H1 (cell line): ENCODE results near the gene GANC. TPM values are rescaled to one million over a fixed set of nuclear protein-coding genes. Genes with fewer than 3 reads are reported as not detected.

Experiments used
- CTCF ChIA-PET: fragments of 300-600 bp; sonication (Branson Sonifier 250); formaldehyde crosslinking; loops from one replicate; lab custom pipeline; 2021; ENCODE audit not compliant: partially characterized antibody; lab: Charles Lee
- POLR2A ChIA-PET: fragments of 300-600 bp; sonication (Branson Sonifier 250); formaldehyde crosslinking; loops from one replicate; lab custom pipeline; 2021; ENCODE audit warnings: inconsistent platforms; ENCODE audit not compliant: partially characterized antibody; lab: Charles Lee
- DNase-seq, 2 experiments: peaks; one replicate each; pipeline versions ENCODE4 v3.0.0 to v3.0.0-alpha.2; 2010 to 2022; ENCODE audit warnings: low spot score in 2 of 2, low read depth in 1 of 2, mixed read lengths in 1 of 2
- FAIRE-seq: peaks from 2 replicates; lab custom pipeline; 2011; peaks lifted over from hg19 to GRCh38; lab: Jason Lieb, UNC
- H2AFZ ChIP-seq: 2 replicates; pipeline ENCODE4 v1.8.1; 2012; ENCODE audit warnings: low read length, inconsistent platforms
- H2AK5ac ChIP-seq: 2 replicates; pipeline ENCODE4 v1.6.1; 2013; ENCODE audit warnings: low read depth, low read length
- H2BK120ac ChIP-seq: replicated peaks from 2 replicates; pipeline ENCODE3; 2013; ENCODE audit warnings: low read depth, low read length, inconsistent platforms
- H2BK12ac ChIP-seq: 2 replicates; pipeline ENCODE4 v1.6.1; 2013; ENCODE audit warnings: low read depth, low read length
- H2BK15ac ChIP-seq: 2 replicates; pipeline ENCODE4 v1.6.1; 2013; ENCODE audit warnings: low read length
- H2BK20ac ChIP-seq: 2 replicates; pipeline ENCODE4 v1.6.1; 2013; ENCODE audit warnings: low read length
- H2BK5ac ChIP-seq: 2 replicates; pipeline ENCODE4 v1.6.1; 2013; ENCODE audit warnings: low read depth, low read length
- H3K14ac ChIP-seq: 2 replicates; pipeline ENCODE4 v1.6.1; 2013; ENCODE audit warnings: inconsistent platforms; ENCODE audit not compliant: insufficient read length
- H3K18ac ChIP-seq: 2 replicates; pipeline ENCODE4 v1.6.1; 2013; ENCODE audit warnings: low read length; ENCODE audit errors: extremely low read depth
- H3K23ac ChIP-seq: 2 replicates; pipeline ENCODE4 v1.6.1; 2013; ENCODE audit warnings: inconsistent platforms; ENCODE audit not compliant: insufficient read length
- H3K23me2 ChIP-seq: 2 replicates; pipeline ENCODE4 v1.6.1; 2013; ENCODE audit warnings: low read depth, low read length
- H3K27ac ChIP-seq: 2 replicates; pipeline ENCODE4 v1.6.1; 2011; ENCODE audit warnings: low read depth, low read length, inconsistent platforms
- H3K27me3 ChIP-seq, 4 experiments: replicated peaks in 1 of 4; 1 replicate in 1 of 4; 2 replicates in 3 of 4; pipeline versions ENCODE4 v1.6.1 to v1.8.1; 2011 to 2013; ENCODE audit warnings: low read length in 3 of 4, mild to moderate bottlenecking in 3 of 4, inconsistent platforms in 2 of 4, mixed read lengths in 2 of 4, moderate library complexity in 1 of 4; ENCODE audit not compliant: control insufficient read depth in 3 of 4, insufficient read depth in 3 of 4; ENCODE audit errors: extremely low read depth in 1 of 4
- H3K36me3 ChIP-seq, 4 experiments: 2 replicates each; pipeline versions ENCODE4 v1.6.1 to v1.8.1; 2011 to 2013; ENCODE audit warnings: mild to moderate bottlenecking in 4 of 4, low read length in 3 of 4, moderate library complexity in 2 of 4, control low read depth in 1 of 4, inconsistent platforms in 1 of 4; ENCODE audit not compliant: insufficient read depth in 4 of 4, control insufficient read depth in 2 of 4
- H3K4ac ChIP-seq: replicated peaks from 2 replicates; pipeline ENCODE3; 2013; ENCODE audit warnings: low read length, low read depth, mixed read lengths, inconsistent platforms; ENCODE audit not compliant: insufficient read length
- H3K4me1 ChIP-seq, 4 experiments: replicated peaks in 1 of 4; 1 replicate in 1 of 4; 2 replicates in 3 of 4; pipeline versions ENCODE4 v1.6.1 to v1.8.1; 2011 to 2013; ENCODE audit warnings: low read length in 3 of 4, inconsistent platforms in 2 of 4, mixed read lengths in 1 of 4; ENCODE audit not compliant: insufficient read depth in 4 of 4, control insufficient read depth in 3 of 4
- H3K4me2 ChIP-seq, 2 experiments: 2 replicates each; pipeline versions ENCODE4 v1.6.1 to v1.8.1; 2011 to 2013; ENCODE audit warnings: low read depth in 2 of 2, low read length in 2 of 2, control low read depth in 1 of 2, inconsistent platforms in 1 of 2, mild to moderate bottlenecking in 1 of 2; ENCODE audit not compliant: insufficient read depth in 1 of 2
- H3K4me3 ChIP-seq, 4 experiments: fragments of 200-600, 300-600 bp in 1 of 4; sonication (generic), shearing (Covaris generic), sonication (Bioruptor Twin) in 1 of 4; 2 replicates each; pipeline versions ENCODE4 v1.5.1 to v1.8.1; 2011 to 2016; ENCODE audit warnings: low read length in 4 of 4, low read depth in 3 of 4, control low read depth in 2 of 4, inconsistent platforms in 2 of 4, mild to moderate bottlenecking in 2 of 4, mixed read lengths in 1 of 4, moderate library complexity in 1 of 4; ENCODE audit not compliant: insufficient read depth in 2 of 4; ENCODE audit errors: extremely low read depth in 1 of 4
- H3K56ac ChIP-seq: replicated peaks from 2 replicates; pipeline ENCODE3; 2013; ENCODE audit warnings: low read depth, mild to moderate bottlenecking, mixed read lengths, low read length, inconsistent platforms; ENCODE audit not compliant: insufficient read length
- H3K79me1 ChIP-seq: 2 replicates; pipeline ENCODE4 v1.6.1; 2013; ENCODE audit warnings: low read depth, low read length, control low read depth
- H3K79me2 ChIP-seq, 2 experiments: 2 replicates each; pipeline versions ENCODE4 v1.6.1 to v1.8.1; 2012 to 2013; ENCODE audit warnings: low read length in 2 of 2, mild to moderate bottlenecking in 2 of 2, inconsistent platforms in 1 of 2; ENCODE audit not compliant: insufficient read depth in 2 of 2, control insufficient read depth in 1 of 2
- H3K9ac ChIP-seq, 4 experiments: replicated peaks in 1 of 4; 1 replicate in 1 of 4; 2 replicates in 3 of 4; pipeline versions ENCODE4 v1.6.1 to v1.8.1; 2011 to 2013; ENCODE audit warnings: low read depth in 3 of 4, low read length in 3 of 4, control low read depth in 2 of 4, mild to moderate bottlenecking in 2 of 4, moderate library complexity in 2 of 4, inconsistent platforms in 1 of 4; ENCODE audit errors: extremely low read depth in 1 of 4
- H3K9me3 ChIP-seq, 2 experiments: 2 replicates each; pipeline versions ENCODE4 v1.6.1 to v1.8.1; 2012 to 2013; ENCODE audit warnings: mild to moderate bottlenecking in 2 of 2, moderate library complexity in 2 of 2, control low read depth in 1 of 2, inconsistent platforms in 1 of 2, low read depth in 1 of 2, low read length in 1 of 2, mixed read lengths in 1 of 2; ENCODE audit not compliant: insufficient read depth in 2 of 2
- H4K20me1 ChIP-seq, 2 experiments: replicated peaks in 1 of 2; 2 replicates each; pipeline versions ENCODE3 to v1.8.1; 2011 to 2013; ENCODE audit warnings: inconsistent platforms in 2 of 2, low read length in 2 of 2, mild to moderate bottlenecking in 1 of 2; ENCODE audit not compliant: insufficient read depth in 2 of 2, control insufficient read depth in 1 of 2
- H4K5ac ChIP-seq: 2 replicates; pipeline ENCODE4 v1.6.1; 2013; ENCODE audit warnings: low read length, low read depth, mixed read lengths, inconsistent platforms; ENCODE audit not compliant: insufficient read length
- H4K8ac ChIP-seq: 2 replicates; pipeline ENCODE4 v1.8.0; 2013; ENCODE audit warnings: mild to moderate bottlenecking, moderate library complexity, low read length, inconsistent platforms; ENCODE audit not compliant: insufficient read depth; ENCODE audit errors: extremely low read depth
- H4K91ac ChIP-seq: replicated peaks from 2 replicates; pipeline ENCODE3; 2013; ENCODE audit warnings: low read length, mixed read lengths, inconsistent platforms; ENCODE audit not compliant: insufficient read length
- CREB1 ChIP-seq: IDR thresholded peaks from 2 replicates; pipeline ENCODE4 v1.6.1; 2012; ENCODE audit warnings: inconsistent platforms
- KDM1A ChIP-seq: fragments of 200-600, 300-600 bp; sonication (generic); IDR thresholded peaks from 2 replicates; pipeline ENCODE4 v1.7.1; 2016; ENCODE audit warnings: mild to moderate bottlenecking, low read length, borderline replicate concordance
- NANOG ChIP-seq: IDR thresholded peaks from 2 replicates; pipeline ENCODE4 v1.6.1; 2011; ENCODE audit warnings: low read length, low read depth, mild to moderate bottlenecking, inconsistent platforms; ENCODE audit not compliant: insufficient read depth, poor library complexity, severe bottlenecking
- POLR2A ChIP-seq, 2 experiments: IDR thresholded peaks; 1 replicate in 1 of 2; 2 replicates in 1 of 2; pipeline ENCODE4 v1.6.1; 2011; ENCODE audit warnings: low read depth in 2 of 2, low read length in 2 of 2, mild to moderate bottlenecking in 2 of 2; ENCODE audit errors: control extremely low read depth in 1 of 2
- POU5F1 ChIP-seq: IDR thresholded peaks from 2 replicates; pipeline ENCODE4 v1.6.1; 2011; ENCODE audit warnings: low read depth, mild to moderate bottlenecking, low read length, moderate library complexity
- RFX5 ChIP-seq: IDR thresholded peaks from 2 replicates; pipeline ENCODE4 v1.6.1; 2011; ENCODE audit warnings: low read depth, low read length, improper control_type of control experiment, borderline replicate concordance
- SIX5 ChIP-seq: IDR thresholded peaks from 2 replicates; pipeline ENCODE4 v1.6.1; 2011; ENCODE audit warnings: mild to moderate bottlenecking, low read depth, low read length
- SUZ12 ChIP-seq: fragments of 200-600 bp; sonication (generic); IDR thresholded peaks from 2 replicates; pipeline ENCODE4 v1.6.1; 2012; ENCODE audit warnings: mild to moderate bottlenecking, inconsistent platforms, low read length, moderate library complexity, mixed read lengths
- TAF7 ChIP-seq: optimal IDR thresholded peaks from 2 replicates; pipeline ENCODE3; 2011; ENCODE audit warnings: low read depth, mild to moderate bottlenecking, inconsistent platforms, low read length, moderate library complexity, borderline replicate concordance
- WGBS, 2 experiments: shearing (Covaris generic) in 1 of 2; methylation state at CpG; one replicate each; pipeline versions ENCODE4 v1.1.6 to v1.1.7; 2013 to 2015; ENCODE audit warnings: low lambda C conversion rate in 2 of 2, mixed read lengths in 2 of 2, inconsistent platforms in 1 of 2, low coverage in 1 of 2, missing lambda C conversion rate in 1 of 2; ENCODE audit not compliant: insufficient replicate concordance in 2 of 2, insufficient coverage in 1 of 2, insufficient read length in 1 of 2; ENCODE audit errors: extremely low coverage in 1 of 2, missing lambda C conversion rate in 1 of 2; 5-methylcytosine and 5-hydroxymethylcytosine counted together
- polyA plus RNA-seq, 7 experiments: library from polyadenylated mRNA; depleted of rRNA in 3 of 7; stranded (reverse) in 5 of 7; unstranded in 2 of 7; fragments of >200 nt in 5 of 7; fragments of 200-250 nt in 2 of 7; gene quantifications; 1 replicate in 5 of 7; 2 replicates in 1 of 7; 4 replicates in 1 of 7; pipeline versions ENCODE4 v1.2.1 to v1.2.3, GENCODE V29; 2011 to 2013; ENCODE audit warnings: missing spikeins in 2 of 7, mixed read lengths in 2 of 7
- total RNA-seq: library from RNA; stranded (reverse); fragmentation: NEBNext Ultra II Directional; extraction: Animal tissue kit (Norgen Biotek cat#: 25700); gene quantifications from 2 replicates; pipeline ENCODE4 v1.2.1, GENCODE V29; 2021

GANC gene
- total and polyA plus RNA-seq, 2 of the 8 experiments (the other 6 are each of a cell fraction or from before 2014, with no cell fraction given), result 6.8 to 14.4 TPM

DNA sequence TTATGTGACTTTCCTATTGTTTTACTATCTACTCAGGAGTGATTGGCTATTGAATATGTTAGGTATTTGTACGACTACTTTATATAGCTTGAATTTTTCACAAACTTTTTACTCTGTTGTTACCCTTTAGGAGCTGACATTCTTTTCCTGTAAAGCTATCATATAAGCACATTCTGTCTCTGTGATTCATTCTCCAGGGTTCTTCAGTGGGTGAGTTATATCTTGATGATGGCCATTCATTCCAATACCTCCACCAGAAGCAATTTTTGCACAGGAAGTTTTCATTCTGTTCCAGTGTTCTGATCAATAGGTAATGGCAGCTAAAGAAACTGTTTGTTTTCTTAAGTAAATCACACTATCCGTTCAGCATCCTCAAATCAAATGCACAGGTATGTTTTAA lies 76.2 kb downstream of the GANC start:
- Histone ChIP-seq H3K27ac (no peak overlapping the region), H3K9ac (no peak overlapping the region), H3K79me2 (no peaks in the 10 kb centered on the region), H2BK20ac (no peak overlapping the region), H3K4me2 (no peak overlapping the region), H3K23ac (no peak overlapping the region), H3K9me3 (no peaks in the 10 kb centered on the region), H3K18ac (no peak overlapping the region), H2BK120ac (no peak overlapping the region), H3K27me3 (no peaks in the 10 kb centered on the region), H3K4ac (no peak overlapping the region), H3K36me3 (peaks cover 0 to 3% (median 0%) of the 10 kb centered on the region in 4 experiments; a peak in 1 of 8 replicates), H3K4me1 (no peaks in the 10 kb centered on the region), H4K8ac (no peak overlapping the region), H2AFZ (no peak overlapping the region), H2BK5ac (no peak overlapping the region), H3K4me3 (no peak overlapping the region), H4K20me1 (no peaks in the 10 kb centered on the region), H4K5ac (no peak overlapping the region), H2BK15ac (no peak overlapping the region), H3K23me2 (0 out of 2 replicates have a peak, but pooled peaks cover 2% of the 10 kb centered on the region), H3K79me1 (no peaks in the 10 kb centered on the region), H3K56ac (no peak overlapping the region), H2BK12ac (no peak overlapping the region), H4K91ac (no peak overlapping the region), H3K14ac (no peak overlapping the region), H2AK5ac (no peak overlapping the region)
- WGBS, 2 experiments, result 88% methylated on average over 2 of the region's 2 CpGs; no CpG with 5 or more reads in 1 of the 2 experiments
- POLR2A ChIA-PET, result no interaction called here
- no peak for DNase-seq
- no peak for TF ChIP-seq NANOG
- no peak for TF ChIP-seq POLR2A (IDR thresholded peaks at IDR 0.05; ENCODE audit: control extremely low read depth in 1 of 2, low read depth in 2 of 2, low read length in 2 of 2)
- no peak for TF ChIP-seq TAF7
- TF ChIP-seq RFX5, result no peak
- no peak for TF ChIP-seq KDM1A
- no peak for TF ChIP-seq POU5F1
- no peak for TF ChIP-seq SIX5
- TF ChIP-seq SUZ12, result no peak
- no peak for TF ChIP-seq CREB1
- no peak for FAIRE-seq
- CTCF ChIA-PET, result interaction anchor here (1.2 kb wide), 1 partner anchor 123 kb away, joined by 3 read pairs; no protein-coding TSS in a partner anchor
